ENCODE results near the gene SLC35E4. TPM values are rescaled to one million over a fixed set of nuclear protein-coding genes. Genes with fewer than 3 reads are reported as not detected.
"Not testable (repeated sequence)": the region's sequence is repeated elsewhere in the genome, so short reads cannot be mapped to it uniquely, and the experiment has no call there.

Gene SLC35E4
- total and polyA plus RNA-seq, 5 donors from 2014 or later: 1.9 to 14.5 (median 4.2) TPM

GRCh38 chr22:30614268-30614667, 21.3 kb upstream of the SLC35E4 start:
- H3K4me1 Mint-ChIP-seq: peaks cover 0 to 2% (median 2%) of the 10 kb centered on the region in 4 donors
- Histone ChIP-seq H3K9me3 (ENCODE audit: control insufficient read depth in 2 of 2, low read length in 2 of 2) (no peaks in the 10 kb centered on the region), H3K4me3 (ENCODE audit: low read depth, low read length) (no peak overlapping the region), H3K27ac (ENCODE audit: insufficient read depth, low read length, poor library complexity, severe bottlenecking) (no peak overlapping the region), H3K27me3 (ENCODE audit: control insufficient read depth, insufficient read depth, low read length) (no peaks in the 10 kb centered on the region), H3K4me1 (ENCODE audit: control insufficient read depth, insufficient read depth, low read length, poor library complexity, severe bottlenecking) (no peaks in the 10 kb centered on the region), H3K36me3 (ENCODE audit: control insufficient read depth, insufficient read depth, low read length) (no peaks in the 10 kb centered on the region)
- H3K27ac Mint-ChIP-seq: no peak overlapping the region
- peaks cover 0 to 1% (median 0%) of the 10 kb centered on the region in 7 donors for H3K9me3 Mint-ChIP-seq
- H3K4me3 Mint-ChIP-seq: no peak overlapping the region
- peaks cover 4% of the 10 kb centered on the region for H3K36me3 Mint-ChIP-seq
- no peak for ATAC-seq (ENCODE audit: low read depth in 2 of 2)
- DNase-seq: no peak
- H3K27me3 Mint-ChIP-seq: peaks cover 9% of the 10 kb centered on the region

GRCh38 chr22:30614879-30615278, 20.7 kb upstream of the SLC35E4 start:
- no peak overlapping the region for H3K27ac ChIP-seq (ENCODE audit: insufficient read depth, low read length, poor library complexity, severe bottlenecking)

GRCh38 chr22:30615543-30615954, 20.0 kb upstream of the SLC35E4 start:
- Mint-ChIP-seq H3K4me3 (no peak overlapping the region), H3K9me3 (peaks cover 0 to 1% (median 0%) of the 10 kb centered on the region in 7 donors), H3K27me3 (peaks cover 4% of the 10 kb centered on the region), H3K4me1 (no peaks in the 10 kb centered on the region), H3K27ac (no peak overlapping the region), H3K36me3 (peaks cover 4% of the 10 kb centered on the region)
- Histone ChIP-seq H3K9me3 (ENCODE audit: control insufficient read depth in 2 of 2, low read length in 2 of 2) (no peaks in the 10 kb centered on the region), H3K36me3 (ENCODE audit: control insufficient read depth, insufficient read depth, low read length) (no peaks in the 10 kb centered on the region), H3K4me3 (ENCODE audit: low read depth, low read length) (no peak overlapping the region), H3K27me3 (ENCODE audit: control insufficient read depth, insufficient read depth, low read length) (no peaks in the 10 kb centered on the region), H3K27ac (ENCODE audit: insufficient read depth, low read length, poor library complexity, severe bottlenecking) (no peak overlapping the region), H3K4me1 (ENCODE audit: control insufficient read depth, insufficient read depth, low read length, poor library complexity, severe bottlenecking) (no peaks in the 10 kb centered on the region)
- ATAC-seq (ENCODE audit: low read depth in 2 of 2) (no peak), DNase-seq (no peak)

More at GRCh38 chr22:30614879-30615278, 20.7 kb upstream of the SLC35E4 start:
- Mint-ChIP-seq H3K36me3 (peaks cover 4% of the 10 kb centered on the region), H3K27ac (no peak overlapping the region), H3K4me3 (no peak overlapping the region), H3K4me1 (peaks cover 0 to 2% (median 0%) of the 10 kb centered on the region in 4 donors), H3K9me3 (peaks cover 0 to 1% (median 0%) of the 10 kb centered on the region in 7 donors), H3K27me3 (peaks cover 4% of the 10 kb centered on the region)
- no peak overlapping the region for H3K4me3 ChIP-seq (ENCODE audit: low read depth, low read length)
- no peaks in the 10 kb centered on the region for H3K9me3 ChIP-seq (ENCODE audit: control insufficient read depth in 2 of 2, low read length in 2 of 2)
- no peak for DNase-seq
- H3K27me3 ChIP-seq (ENCODE audit: control insufficient read depth, insufficient read depth, low read length): no peaks in the 10 kb centered on the region
- ATAC-seq (ENCODE audit: low read depth in 2 of 2): no peak
- no peaks in the 10 kb centered on the region for H3K4me1 ChIP-seq (ENCODE audit: control insufficient read depth, insufficient read depth, low read length, poor library complexity, severe bottlenecking)
- H3K36me3 ChIP-seq (ENCODE audit: control insufficient read depth, insufficient read depth, low read length): no peaks in the 10 kb centered on the region

- H3K4me1 Mint-ChIP-seq: no peaks in the 10 kb centered on the region
- no peak overlapping the region for H3K4me3 Mint-ChIP-seq
- no peak for DNase-seq
- no peak overlapping the region for H3K27ac Mint-ChIP-seq
- Histone ChIP-seq H3K27me3 (ENCODE audit: control insufficient read depth, insufficient read depth, low read length) (no peaks in the 10 kb centered on the region), H3K36me3 (ENCODE audit: control insufficient read depth, insufficient read depth, low read length) (no peaks in the 10 kb centered on the region), H3K9me3 (ENCODE audit: control insufficient read depth in 2 of 2, low read length in 2 of 2) (no peaks in the 10 kb centered on the region), H3K27ac (ENCODE audit: insufficient read depth, low read length, poor library complexity, severe bottlenecking) (no peak overlapping the region), H3K4me3 (ENCODE audit: low read depth, low read length) (no peak overlapping the region), H3K4me1 (ENCODE audit: control insufficient read depth, insufficient read depth, low read length, poor library complexity, severe bottlenecking) (no peaks in the 10 kb centered on the region)
- H3K36me3 Mint-ChIP-seq: peaks cover 4% of the 10 kb centered on the region
- no peaks in the 10 kb centered on the region for H3K27me3 Mint-ChIP-seq
- ATAC-seq (ENCODE audit: low read depth in 2 of 2): no peak
- H3K9me3 Mint-ChIP-seq: peaks cover 0 to 1% (median 0%) of the 10 kb centered on the region in 7 donors
Observed at GRCh38 chr22:30617819-30618218, 17.8 kb upstream of the SLC35E4 start.

GRCh38 chr22:30619909-30620308, 15.7 kb upstream of the SLC35E4 start:
- not testable (repeated sequence) for H3K4me3 ChIP-seq (ENCODE audit: low read depth, low read length); H3K4me3 Mint-ChIP-seq; H3K9me3 Mint-ChIP-seq; H3K4me1 ChIP-seq (ENCODE audit: control insufficient read depth, insufficient read depth, low read length, poor library complexity, severe bottlenecking); H3K9me3 ChIP-seq (ENCODE audit: control insufficient read depth in 2 of 2, low read length in 2 of 2); H3K4me1 Mint-ChIP-seq; DNase-seq; H3K27me3 Mint-ChIP-seq; H3K36me3 Mint-ChIP-seq; H3K27ac Mint-ChIP-seq; H3K36me3 ChIP-seq (ENCODE audit: control insufficient read depth, insufficient read depth, low read length); H3K27ac ChIP-seq (ENCODE audit: insufficient read depth, low read length, poor library complexity, severe bottlenecking); ATAC-seq (ENCODE audit: low read depth in 2 of 2); H3K27me3 ChIP-seq (ENCODE audit: control insufficient read depth, insufficient read depth, low read length)

- H3K27ac Mint-ChIP-seq: no peak overlapping the region
- H3K9me3 Mint-ChIP-seq: no peaks in the 10 kb centered on the region
- no peaks in the 10 kb centered on the region for H3K27me3 ChIP-seq (ENCODE audit: control insufficient read depth, insufficient read depth, low read length)
- no peaks in the 10 kb centered on the region for H3K9me3 ChIP-seq (ENCODE audit: control insufficient read depth in 2 of 2, low read length in 2 of 2)
- H3K36me3 Mint-ChIP-seq: no peaks in the 10 kb centered on the region
- H3K36me3 ChIP-seq (ENCODE audit: control insufficient read depth, insufficient read depth, low read length): no peaks in the 10 kb centered on the region
- H3K4me3 ChIP-seq (ENCODE audit: low read depth, low read length): no peak overlapping the region
- DNase-seq (no peak), ATAC-seq (ENCODE audit: low read depth in 2 of 2) (no peak)
- H3K27ac ChIP-seq (ENCODE audit: insufficient read depth, low read length, poor library complexity, severe bottlenecking): no peak overlapping the region
- no peaks in the 10 kb centered on the region for H3K4me1 Mint-ChIP-seq
- no peaks in the 10 kb centered on the region for H3K4me1 ChIP-seq (ENCODE audit: control insufficient read depth, insufficient read depth, low read length, poor library complexity, severe bottlenecking)
- H3K27me3 Mint-ChIP-seq: no peaks in the 10 kb centered on the region
- no peak overlapping the region for H3K4me3 Mint-ChIP-seq
Observed at GRCh38 chr22:30626413-30626812, 9.2 kb upstream of the SLC35E4 start.

GRCh38 chr22:30627471-30627870, 8.1 kb upstream of the SLC35E4 start:
- Histone ChIP-seq H3K27ac (ENCODE audit: insufficient read depth, low read length, poor library complexity, severe bottlenecking) (no peak overlapping the region), H3K9me3 (ENCODE audit: control insufficient read depth in 2 of 2, low read length in 2 of 2) (no peaks in the 10 kb centered on the region), H3K4me3 (ENCODE audit: low read depth, low read length) (no peak overlapping the region), H3K4me1 (ENCODE audit: control insufficient read depth, insufficient read depth, low read length, poor library complexity, severe bottlenecking) (no peaks in the 10 kb centered on the region), H3K36me3 (ENCODE audit: control insufficient read depth, insufficient read depth, low read length) (no peaks in the 10 kb centered on the region), H3K27me3 (ENCODE audit: control insufficient read depth, insufficient read depth, low read length) (no peaks in the 10 kb centered on the region)
- peak overlapping the region in 1 of 3 donors; percentile 56 for H3K27ac Mint-ChIP-seq
- no peak overlapping the region for H3K4me3 Mint-ChIP-seq
- no peak for DNase-seq
- H3K9me3 Mint-ChIP-seq: no peaks in the 10 kb centered on the region
- no peaks in the 10 kb centered on the region for H3K4me1 Mint-ChIP-seq
- H3K36me3 Mint-ChIP-seq: no peaks in the 10 kb centered on the region
- H3K27me3 Mint-ChIP-seq: no peaks in the 10 kb centered on the region
- ATAC-seq (ENCODE audit: low read depth in 2 of 2): no peak

- H3K36me3 Mint-ChIP-seq: no peaks in the 10 kb centered on the region
- no peaks in the 10 kb centered on the region for H3K4me1 Mint-ChIP-seq
- no peak overlapping the region for H3K27ac Mint-ChIP-seq
- DNase-seq (no peak), ATAC-seq (ENCODE audit: low read depth in 2 of 2) (no peak)
- no peak overlapping the region for H3K27ac ChIP-seq (ENCODE audit: insufficient read depth, low read length, poor library complexity, severe bottlenecking)
- H3K4me3 Mint-ChIP-seq: no peak overlapping the region
- H3K27me3 ChIP-seq (ENCODE audit: control insufficient read depth, insufficient read depth, low read length): no peaks in the 10 kb centered on the region
- H3K4me1 ChIP-seq (ENCODE audit: control insufficient read depth, insufficient read depth, low read length, poor library complexity, severe bottlenecking): no peaks in the 10 kb centered on the region
- H3K9me3 ChIP-seq (ENCODE audit: control insufficient read depth in 2 of 2, low read length in 2 of 2): no peaks in the 10 kb centered on the region
- H3K9me3 Mint-ChIP-seq: no peaks in the 10 kb centered on the region
- H3K36me3 ChIP-seq (ENCODE audit: control insufficient read depth, insufficient read depth, low read length): no peaks in the 10 kb centered on the region
- no peaks in the 10 kb centered on the region for H3K27me3 Mint-ChIP-seq
- no peak overlapping the region for H3K4me3 ChIP-seq (ENCODE audit: low read depth, low read length)
Observed at GRCh38 chr22:30628491-30628890, 7.1 kb upstream of the SLC35E4 start.
